PFSK-1 (cell line): ENCODE results near the gene SPRED1.

Source experiments
- FOXP2 ChIP-seq: optimal IDR thresholded peaks from 2 replicates; pipeline ENCODE3; 2011; ENCODE audit warnings: borderline replicate concordance, control low read depth, inconsistent platforms; ENCODE audit not compliant: insufficient read depth; ENCODE audit errors: extremely low read length, extremely low read depth
- POLR2AphosphoS5 ChIP-seq: IDR thresholded peaks from 2 replicates; pipeline ENCODE4 v1.6.1; 2012; ENCODE audit warnings: low read depth, mild to moderate bottlenecking, control low read depth, low read length, moderate library complexity
- REST ChIP-seq, 2 experiments: IDR thresholded peaks; 2 replicates each; pipeline versions ENCODE4 v1.6.1 to v1.8.0; 2011 to 2012; ENCODE audit warnings: low read depth in 2 of 2, low read length in 2 of 2, control low read depth in 1 of 2, inconsistent platforms in 1 of 2, mild to moderate bottlenecking in 1 of 2, moderate library complexity in 1 of 2; ENCODE audit not compliant: insufficient read depth in 1 of 2
- SIN3A ChIP-seq: IDR thresholded peaks from 2 replicates; pipeline ENCODE4 v1.6.1; 2012; ENCODE audit warnings: mild to moderate bottlenecking, low read length, moderate library complexity, borderline replicate concordance; ENCODE audit not compliant: insufficient read depth
- TAF1 ChIP-seq: IDR thresholded peaks from 2 replicates; pipeline ENCODE4 v1.6.1; 2012; ENCODE audit warnings: low read length, control low read depth, borderline replicate concordance; ENCODE audit not compliant: insufficient read depth

SPRED1 gene

DNA sequence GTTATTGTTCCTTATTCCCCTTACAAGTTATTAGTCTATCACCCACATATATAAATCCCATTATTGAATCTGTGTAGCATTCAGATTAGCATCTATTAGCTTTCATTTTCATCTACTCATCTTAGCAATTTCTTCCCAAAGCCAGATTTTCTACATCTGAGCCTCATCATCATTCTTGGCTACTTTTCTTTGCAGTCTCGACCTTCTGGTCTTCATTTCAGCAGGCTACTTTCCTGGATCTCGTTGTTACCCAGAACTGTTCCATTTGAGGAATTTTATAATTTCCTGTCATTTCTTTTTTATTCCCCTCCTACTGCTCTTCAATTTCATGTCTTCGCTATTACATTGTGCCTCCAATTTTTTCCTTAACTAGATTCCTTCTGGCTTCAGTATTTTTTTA lies 51.8 kb downstream of the SPRED1 start:
- TF ChIP-seq REST (IDR thresholded peaks at IDR 0.05; ENCODE audit: insufficient read depth in 1 of 2, low read depth in 2 of 2, low read length in 2 of 2) (no peak), TAF1 (no peak), FOXP2 (no peak), POLR2AphosphoS5 (no peak), SIN3A (no peak)

- no peak for TF ChIP-seq TAF1
- TF ChIP-seq REST (IDR thresholded peaks at IDR 0.05; ENCODE audit: insufficient read depth in 1 of 2, low read depth in 2 of 2, low read length in 2 of 2) = no peak
- TF ChIP-seq FOXP2 = no peak
- no peak for TF ChIP-seq SIN3A
- TF ChIP-seq POLR2AphosphoS5 = no peak
Observed at GRCh38 chr15:38307251-38307650, 54.6 kb downstream of the SPRED1 start.

- TF ChIP-seq SIN3A (no peak), TAF1 (no peak), FOXP2 (no peak), REST (IDR thresholded peaks at IDR 0.05; ENCODE audit: insufficient read depth in 1 of 2, low read depth in 2 of 2, low read length in 2 of 2) (no peak), POLR2AphosphoS5 (no peak)
Observed at GRCh38 chr15:38307861-38308641, 55.4 kb downstream of the SPRED1 start.

GRCh38 chr15:38308797-38309196 lies 56.2 kb downstream of the SPRED1 start:
- no peak for TF ChIP-seq FOXP2
- TF ChIP-seq SIN3A = no peak
- no peak for TF ChIP-seq REST (IDR thresholded peaks at IDR 0.05; ENCODE audit: insufficient read depth in 1 of 2, low read depth in 2 of 2, low read length in 2 of 2)
- TF ChIP-seq POLR2AphosphoS5 = no peak
- no peak for TF ChIP-seq TAF1

- no peak for TF ChIP-seq TAF1
- no peak for TF ChIP-seq FOXP2
Observed at GRCh38 chr15:38312190-38312589, 59.6 kb downstream of the SPRED1 start.
